HG03432 (cell line): ENCODE results near the gene NXPH3.

Experiments used
- ATAC-seq: cut with Tn5 transposase; IDR thresholded peaks from one replicate; pipeline ENCODE4 v1.9.1; 2021; ENCODE audit warnings: mild to moderate bottlenecking, moderate library complexity; ENCODE audit not compliant: unreplicated experiment

Gene NXPH3

DNA sequence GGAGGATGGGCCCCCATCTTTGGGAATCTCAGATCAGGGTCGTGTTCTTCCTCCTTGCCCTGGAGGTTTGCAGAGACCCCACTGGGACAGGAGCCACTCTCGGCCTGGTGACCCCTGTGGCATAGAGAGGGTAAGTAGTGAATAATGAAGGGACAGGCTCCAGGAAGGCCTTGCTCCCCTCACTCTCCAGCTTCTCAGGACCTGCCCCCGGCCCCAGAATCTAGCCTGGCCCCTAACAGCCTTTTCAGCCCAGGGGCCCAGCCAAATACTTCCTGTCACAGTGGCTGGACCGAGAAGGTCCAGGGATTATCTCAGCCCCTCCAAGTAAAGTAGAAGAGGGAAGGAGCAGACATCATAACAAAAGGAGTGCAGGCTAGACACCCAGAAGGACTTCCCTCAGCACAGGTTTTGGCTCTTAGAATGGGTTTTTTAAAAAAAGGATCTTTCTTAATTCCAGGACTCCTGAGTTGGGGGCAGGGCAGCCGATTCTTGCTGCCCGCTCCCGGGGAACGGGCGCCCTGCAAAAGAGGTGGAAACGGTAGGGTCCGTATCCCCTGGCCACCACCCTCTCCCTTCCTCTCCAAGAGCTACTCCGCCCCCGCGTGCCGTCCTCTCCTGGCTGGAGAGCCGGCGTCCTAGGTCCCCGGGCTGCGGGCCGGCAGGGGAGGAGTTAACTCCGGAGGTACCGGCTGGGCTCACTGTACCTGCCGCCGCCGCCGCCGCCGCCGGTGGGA, 559 bp upstream of the NXPH3 start:
- ATAC-seq = no peak

DNA sequence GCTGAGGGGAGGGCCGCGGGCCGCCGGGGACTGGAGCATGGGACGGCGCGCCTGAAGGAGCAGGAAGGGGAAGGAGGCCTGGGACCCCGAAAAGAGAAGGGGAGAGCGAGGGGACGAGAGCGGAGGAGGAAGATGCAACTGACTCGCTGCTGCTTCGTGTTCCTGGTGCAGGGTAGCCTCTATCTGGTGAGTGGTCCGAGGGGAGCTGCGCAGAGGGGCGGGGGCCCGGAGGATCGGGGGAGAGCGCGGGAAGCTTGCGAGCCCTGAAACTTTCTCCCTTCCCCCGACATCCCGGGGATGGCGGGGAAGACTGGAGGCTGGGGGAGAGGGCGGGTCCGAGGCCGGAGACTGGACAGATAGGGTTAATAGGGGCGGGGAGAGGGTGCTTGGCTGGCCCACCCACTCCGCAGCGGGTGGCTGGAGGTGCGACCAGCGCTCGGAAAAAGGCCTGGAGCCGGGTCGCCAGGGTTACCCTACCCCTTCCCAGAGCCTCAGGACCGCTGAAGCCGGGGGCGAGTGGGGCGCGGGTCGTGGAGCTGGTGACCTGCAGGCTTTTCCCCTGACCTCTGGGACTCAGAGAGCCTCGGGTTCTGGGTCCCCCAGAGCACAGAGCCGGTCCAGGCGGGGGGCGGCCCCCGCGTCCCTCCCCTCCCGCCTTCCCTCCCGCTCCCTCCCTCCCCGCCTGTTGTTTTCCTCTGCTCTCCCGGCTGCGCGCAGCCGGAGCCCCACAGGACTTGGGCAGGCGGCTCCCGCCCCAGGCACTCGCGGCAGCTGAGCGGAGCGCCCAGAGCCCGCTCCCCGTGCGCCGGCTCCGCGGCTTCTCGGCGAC, 631 bp downstream of the NXPH3 start:
- no peak for ATAC-seq

DNA sequence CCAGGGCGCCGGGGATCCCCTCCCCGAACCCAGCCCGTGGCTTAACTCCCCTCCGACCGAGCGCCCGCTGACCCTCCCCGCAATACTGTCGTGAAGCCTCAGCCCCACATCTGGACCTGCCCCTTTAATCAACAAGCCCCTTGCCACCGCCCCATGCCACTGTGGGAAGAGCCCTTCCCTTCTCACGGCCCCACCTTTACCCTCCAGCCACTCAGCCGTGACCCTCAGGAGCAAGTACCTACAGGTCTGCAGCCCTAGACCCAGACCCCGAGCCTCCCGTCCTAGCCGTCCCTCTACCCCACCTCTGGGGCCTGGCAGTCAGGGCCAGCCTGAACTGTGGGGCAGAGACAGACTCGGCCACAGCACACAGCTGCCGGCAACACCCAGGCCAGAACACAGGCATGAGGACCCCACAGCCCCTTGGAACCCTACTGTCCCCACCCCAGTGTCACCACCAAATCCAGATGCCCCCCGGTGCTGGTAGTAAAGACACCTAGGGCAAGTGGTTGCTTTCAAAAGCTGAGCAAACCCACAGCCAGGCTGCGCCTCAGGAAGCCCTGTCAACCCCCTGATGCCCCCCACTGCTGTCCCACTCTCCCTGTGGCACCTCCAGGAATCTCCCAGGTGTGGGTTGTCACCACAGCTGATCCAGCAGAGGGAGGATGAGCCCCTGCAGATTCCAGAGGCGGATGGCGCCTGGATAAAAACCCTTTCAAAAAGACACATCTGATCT, 1.4 kb downstream of the NXPH3 start:
- ATAC-seq = no peak

DNA sequence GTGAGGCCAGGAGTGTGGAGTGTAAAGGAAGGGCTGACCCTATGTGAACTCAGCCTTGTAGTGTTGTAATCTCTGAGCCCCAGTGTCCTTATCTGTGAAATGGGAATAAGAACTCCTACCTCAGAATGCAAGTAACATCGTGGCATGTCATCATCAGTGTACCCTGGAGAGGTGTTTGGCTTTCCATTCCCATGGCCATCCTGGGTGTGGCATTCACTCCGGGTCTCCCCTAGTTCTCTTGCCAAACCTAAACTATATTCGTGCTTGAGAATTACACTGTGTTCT, 1.9 kb downstream of the NXPH3 start:
- no peak for ATAC-seq

DNA sequence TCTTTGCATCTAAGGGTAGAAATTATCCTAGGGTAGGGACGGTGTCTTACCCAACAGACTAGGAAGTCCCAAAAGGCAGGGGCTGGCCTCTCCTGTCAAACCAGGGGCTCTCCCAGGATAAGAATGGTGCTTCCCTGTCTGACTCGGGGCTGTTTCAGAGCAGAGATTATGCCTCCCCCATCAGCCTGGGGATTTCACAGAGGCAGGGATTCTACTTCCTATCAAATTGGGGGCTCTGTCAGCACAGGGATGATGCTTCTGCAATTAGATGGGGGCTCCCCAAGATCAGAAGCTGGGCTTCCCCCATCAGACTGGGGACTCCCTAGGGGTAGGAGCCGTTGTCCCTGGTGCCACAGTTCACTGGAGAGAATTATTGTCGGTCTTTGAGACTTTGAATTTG, 2.3 kb downstream of the NXPH3 start:
- no peak for ATAC-seq

DNA sequence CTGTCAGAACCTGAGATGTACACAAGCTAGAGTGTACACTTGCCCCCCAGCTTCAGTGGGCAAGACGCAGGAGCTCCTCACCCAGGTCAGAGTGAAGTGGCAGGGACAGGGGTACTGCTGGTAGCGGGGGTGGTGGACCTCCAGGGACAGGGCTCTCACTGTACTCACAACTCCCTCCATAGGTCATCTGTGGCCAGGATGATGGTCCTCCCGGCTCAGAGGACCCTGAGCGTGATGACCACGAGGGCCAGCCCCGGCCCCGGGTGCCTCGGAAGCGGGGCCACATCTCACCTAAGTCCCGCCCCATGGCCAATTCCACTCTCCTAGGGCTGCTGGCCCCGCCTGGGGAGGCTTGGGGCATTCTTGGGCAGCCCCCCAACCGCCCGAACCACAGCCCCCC, 2.7 kb downstream of the NXPH3 start:
- no peak for ATAC-seq

DNA sequence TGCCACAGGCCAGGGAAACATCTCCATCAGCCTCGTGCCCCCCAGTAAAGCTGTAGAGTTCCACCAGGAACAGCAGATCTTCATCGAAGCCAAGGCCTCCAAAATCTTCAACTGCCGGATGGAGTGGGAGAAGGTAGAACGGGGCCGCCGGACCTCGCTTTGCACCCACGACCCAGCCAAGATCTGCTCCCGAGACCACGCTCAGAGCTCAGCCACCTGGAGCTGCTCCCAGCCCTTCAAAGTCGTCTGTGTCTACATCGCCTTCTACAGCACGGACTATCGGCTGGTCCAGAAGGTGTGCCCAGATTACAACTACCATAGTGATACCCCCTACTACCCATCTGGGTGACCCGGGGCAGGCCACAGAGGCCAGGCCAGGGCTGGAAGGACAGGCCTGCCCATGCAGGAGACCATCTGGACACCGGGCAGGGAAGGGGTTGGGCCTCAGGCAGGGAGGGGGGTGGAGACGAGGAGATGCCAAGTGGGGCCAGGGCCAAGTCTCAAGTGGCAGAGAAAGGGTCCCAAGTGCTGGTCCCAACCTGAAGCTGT, 3.4 kb downstream of the NXPH3 start:
- ATAC-seq = no peak

DNA sequence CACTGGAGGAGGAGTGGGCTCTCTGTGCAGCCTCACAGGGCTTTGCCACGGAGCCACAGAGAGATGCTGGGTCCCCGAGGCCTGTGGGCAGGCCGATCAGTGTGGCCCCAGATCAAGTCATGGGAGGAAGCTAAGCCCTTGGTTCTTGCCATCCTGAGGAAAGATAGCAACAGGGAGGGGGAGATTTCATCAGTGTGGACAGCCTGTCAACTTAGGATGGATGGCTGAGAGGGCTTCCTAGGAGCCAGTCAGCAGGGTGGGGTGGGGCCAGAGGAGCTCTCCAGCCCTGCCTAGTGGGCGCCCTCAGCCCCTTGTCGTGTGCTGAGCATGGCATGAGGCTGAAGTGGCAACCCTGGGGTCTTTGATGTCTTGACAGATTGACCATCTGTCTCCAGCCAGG, 3.9 kb downstream of the NXPH3 start:
- ATAC-seq = no peak

DNA sequence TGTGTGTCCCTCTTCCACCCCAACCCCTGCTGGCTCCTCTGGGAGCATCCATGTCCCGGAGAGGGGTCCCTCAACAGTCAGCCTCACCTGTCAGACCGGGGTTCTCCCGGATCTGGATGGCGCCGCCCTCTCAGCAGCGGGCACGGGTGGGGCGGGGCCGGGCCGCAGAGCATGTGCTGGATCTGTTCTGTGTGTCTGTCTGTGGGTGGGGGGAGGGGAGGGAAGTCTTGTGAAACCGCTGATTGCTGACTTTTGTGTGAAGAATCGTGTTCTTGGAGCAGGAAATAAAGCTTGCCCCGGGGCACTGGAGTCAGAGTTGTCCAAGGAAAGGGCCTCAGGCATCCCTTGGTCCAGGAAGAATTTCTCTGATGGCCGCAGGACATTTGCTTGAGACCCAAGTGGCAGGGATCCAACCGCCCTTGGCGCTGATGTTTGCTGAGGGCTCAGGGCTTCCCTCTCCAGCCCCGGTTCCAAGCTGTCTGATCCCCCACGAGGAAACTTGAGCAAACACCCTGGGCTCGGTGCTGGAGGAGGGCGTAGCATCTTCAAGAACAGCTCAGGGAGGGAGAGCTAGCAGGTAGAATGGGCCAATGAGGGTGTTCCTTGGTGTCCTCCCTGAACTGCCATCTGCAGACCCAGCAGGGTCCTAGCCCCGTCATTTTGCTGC, 4.5 kb downstream of the NXPH3 start:
- no peak for ATAC-seq

DNA sequence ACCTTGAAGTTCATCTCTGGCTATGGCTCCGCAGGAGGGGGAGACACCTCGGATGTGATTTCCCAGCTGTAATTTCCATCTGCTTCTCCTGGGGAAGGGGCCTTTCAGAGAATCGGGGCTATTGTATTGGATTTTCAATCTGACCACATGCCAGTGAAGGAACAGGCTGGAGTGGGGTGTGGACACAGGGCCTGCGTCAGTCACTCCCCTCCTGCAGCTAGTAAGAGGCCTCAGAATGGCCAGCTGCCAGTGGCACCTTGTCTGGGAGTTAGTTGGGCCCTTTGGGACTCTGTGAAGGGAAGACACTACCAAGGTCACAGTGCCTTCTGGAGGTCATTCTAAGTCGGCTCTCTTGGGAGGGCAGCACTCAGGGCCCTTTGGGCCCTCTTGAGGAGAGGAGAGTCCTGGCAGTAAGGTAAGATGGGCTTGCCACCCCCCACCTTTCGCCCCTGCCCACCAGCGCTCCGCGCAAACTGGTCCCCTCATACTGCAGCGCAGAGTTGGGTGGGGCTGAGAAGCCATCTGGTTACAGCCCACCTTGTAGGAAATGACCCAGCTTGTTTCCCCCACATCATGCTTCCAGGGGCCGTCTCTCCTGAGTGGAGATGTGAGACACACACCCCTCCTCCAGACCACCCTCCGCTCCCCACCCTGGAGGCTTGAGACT, 5.4 kb downstream of the NXPH3 start:
- ATAC-seq = no peak

DNA sequence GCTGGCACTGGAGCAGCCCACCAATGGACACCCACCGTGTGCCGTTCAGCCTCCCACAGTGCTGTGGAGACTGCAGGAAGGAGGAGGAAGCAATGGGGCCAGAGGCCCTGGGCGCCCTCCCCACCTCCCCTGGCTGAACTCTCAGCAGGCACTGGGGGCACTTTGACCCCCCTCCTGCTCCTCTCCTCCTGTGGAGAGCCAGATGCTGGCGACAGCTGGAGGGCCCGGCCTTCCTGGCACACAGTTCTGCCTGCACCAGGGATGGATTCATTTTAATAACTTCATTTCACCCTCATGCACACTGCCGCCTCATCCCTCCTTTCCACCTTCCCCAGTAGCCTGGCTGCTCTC, 6.0 kb downstream of the NXPH3 start:
- no peak for ATAC-seq

DNA sequence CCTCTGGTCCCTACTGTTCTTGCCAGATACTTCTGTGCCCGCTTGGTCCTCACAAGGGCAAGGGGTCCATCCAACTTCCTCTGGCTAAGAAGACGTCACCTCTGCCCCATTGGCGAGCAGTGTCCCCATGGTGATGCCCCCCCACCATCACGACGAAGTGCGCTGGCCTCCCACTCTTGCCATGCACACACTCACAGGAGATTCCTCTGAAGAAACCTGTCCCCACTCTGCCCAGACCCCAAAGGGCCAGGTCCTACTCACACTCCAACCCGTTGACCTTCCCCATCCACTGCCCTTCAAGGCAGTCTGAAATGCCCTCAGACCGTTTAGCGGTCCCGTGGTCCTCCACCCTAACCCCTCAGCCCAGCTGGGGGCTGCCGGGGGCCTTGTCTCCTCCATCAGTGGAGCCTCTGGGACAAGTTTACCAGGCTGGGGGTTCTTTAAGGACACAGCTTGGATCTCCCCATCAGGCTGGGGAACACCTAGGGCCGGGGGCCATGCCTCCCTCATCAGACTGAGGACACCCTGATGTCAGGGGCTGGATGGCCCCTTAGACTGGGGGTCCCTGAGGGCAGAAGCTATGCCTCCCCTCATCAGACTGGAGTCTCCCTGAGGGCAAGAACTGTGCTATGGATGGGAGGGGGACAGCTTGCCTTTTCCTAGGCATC, 6.5 kb downstream of the NXPH3 start:
- no peak for ATAC-seq

DNA sequence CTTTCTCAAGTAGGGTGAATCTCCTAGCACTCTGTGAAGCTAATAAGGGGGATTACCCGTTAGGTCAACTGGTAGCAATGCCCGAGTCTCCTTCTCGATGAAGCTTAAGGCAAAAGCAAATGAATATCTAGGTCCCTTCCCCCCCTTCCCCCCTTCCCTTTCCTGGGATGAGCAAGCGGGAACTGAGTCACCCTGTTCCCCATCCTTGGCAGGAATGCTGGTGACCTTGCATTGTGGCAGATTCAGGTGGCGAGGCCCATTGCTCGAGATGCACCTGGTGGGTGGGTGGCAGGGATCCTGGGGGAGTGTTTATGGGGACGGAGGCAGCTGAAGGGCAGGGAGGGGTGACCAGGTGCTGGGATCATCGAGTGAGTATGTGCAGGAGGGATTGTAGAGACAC, 7.1 kb downstream of the NXPH3 start:
- ATAC-seq = no peak

DNA sequence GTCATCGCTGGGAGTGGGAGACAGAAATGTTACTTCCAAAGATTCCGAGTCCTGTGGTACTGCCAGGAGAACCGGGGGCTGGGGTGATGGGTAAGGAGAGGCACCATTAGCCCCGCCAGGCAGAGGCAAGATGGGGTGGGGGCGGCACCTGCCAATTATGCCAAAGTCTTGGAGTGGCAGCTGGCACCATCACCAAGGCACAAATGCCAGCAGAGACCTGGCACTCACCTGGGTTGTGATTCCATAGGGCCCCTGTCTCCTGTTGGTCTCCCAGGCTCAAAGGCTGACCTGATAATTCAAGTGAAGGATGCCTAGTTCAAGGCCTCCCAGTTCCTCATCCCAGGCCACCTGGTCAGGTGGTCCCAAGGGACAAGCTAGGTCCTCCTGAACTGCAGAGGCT, 7.6 kb downstream of the NXPH3 start:
- no peak for ATAC-seq

DNA sequence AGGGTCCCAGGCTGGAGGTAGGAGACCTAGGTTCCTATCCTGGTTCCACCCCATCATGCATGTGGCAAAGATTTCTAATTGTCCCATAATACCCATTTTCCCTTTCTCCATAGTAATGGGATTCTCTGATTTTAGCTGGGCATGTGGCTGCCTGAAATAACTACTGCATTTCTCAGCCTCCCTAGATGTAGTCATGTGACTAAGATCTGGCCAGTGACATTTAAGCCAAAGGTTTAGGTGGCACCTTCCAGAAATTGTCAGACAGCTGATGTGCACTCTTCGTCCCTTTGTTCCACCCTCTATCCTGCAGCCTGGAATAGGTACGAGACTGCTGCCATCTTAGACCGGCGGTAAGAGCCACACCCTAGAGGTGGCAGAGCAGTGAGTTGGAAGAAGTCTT, 8.2 kb downstream of the NXPH3 start:
- ATAC-seq = no peak

DNA sequence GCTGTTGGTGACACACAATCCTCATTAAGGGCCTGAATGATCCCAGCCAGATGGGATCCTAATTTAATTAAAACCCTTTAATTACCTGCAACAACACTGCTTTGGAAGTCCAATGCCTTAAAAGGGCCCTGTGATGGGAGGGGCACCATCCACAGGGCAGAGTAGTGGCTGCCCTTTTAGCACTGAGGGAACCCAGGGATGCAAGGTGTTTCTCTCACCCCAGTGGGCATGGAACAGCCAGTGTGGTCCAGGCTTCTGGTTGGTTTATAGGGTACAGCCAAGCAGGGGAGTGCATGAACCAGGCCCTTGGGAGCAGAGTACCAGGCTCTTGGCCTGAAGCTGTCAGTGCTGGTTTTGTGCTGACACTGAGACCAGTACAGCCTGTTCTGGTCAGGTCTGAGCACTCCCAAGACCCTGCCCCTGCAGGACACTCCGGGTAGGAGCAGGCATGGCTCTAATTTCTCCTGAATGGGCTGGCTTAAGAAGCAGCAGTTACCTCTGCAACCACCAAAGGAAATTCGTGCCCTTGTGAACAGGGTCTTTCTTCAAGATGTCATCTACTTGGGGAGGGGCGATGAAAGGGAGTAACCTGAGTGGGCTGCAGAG, 9.9 kb downstream of the NXPH3 start:
- ATAC-seq = no peak

DNA sequence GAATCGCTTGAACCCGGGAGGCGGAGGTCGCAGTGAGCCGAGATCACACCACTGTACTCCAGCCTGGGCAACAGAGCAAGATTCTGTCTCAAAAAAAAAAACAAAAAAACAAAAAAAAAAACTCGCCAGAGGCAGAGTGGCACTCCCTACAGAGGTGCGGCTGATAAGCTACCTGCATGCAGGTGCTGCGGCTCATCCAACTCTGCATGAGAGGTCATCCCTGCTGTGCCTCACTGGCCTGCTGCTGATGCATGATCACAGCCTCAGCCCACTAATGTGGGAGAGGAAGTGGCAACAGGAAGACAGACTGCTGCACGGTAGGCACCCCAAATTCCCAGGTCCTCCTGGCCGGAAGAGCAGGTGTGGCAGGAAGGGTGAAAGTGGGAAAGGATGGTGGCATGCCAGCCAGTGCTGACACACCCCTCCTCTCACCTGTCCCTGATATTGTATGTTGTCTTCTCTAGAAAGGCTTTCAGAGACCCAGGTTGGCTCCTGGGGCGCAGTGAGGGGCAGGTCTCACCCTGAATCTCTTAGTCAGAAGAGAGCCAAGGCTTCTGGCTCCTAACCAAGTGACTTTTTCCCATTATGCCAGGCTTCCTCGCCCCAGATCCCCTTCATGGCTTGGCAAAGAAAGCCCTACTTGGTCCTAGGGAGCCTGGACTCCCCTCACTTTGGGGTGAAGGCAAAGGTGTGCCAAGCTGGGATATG, 11.8 kb downstream of the NXPH3 start:
- ATAC-seq = no peak

DNA sequence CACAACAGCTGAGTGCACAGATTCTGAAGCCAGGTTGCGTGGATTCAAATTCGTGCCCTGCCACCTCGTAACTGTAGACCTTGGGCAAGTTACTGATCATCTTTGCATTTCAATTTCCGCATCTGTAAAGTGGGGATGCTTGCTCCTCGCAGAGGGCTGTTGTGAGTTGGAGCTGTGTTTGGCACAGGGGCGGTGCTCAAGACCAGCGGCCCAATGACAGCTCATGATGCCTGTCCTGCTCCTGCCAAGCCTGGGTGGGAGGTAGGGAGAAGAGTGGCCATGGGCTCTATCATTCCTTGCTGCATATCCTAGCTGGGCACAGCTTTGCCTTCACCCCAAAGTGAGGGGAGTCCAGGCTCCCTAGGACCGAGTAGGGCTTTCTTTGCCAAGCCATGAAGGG, 12.6 kb downstream of the NXPH3 start:
- ATAC-seq = no peak
